ENCODE measurements around the gene RTKN2.
"Not testable (repeated sequence)": the region's sequence is repeated elsewhere in the genome, so short reads cannot be mapped to it uniquely, and the experiment has no call there.

Gene RTKN2

GRCh38 chr10:62259456-62259855, 9.2 kb downstream of the RTKN2 start:
- no peak for DNase-seq

GRCh38 chr10:62258926-62259325, 9.7 kb downstream of the RTKN2 start:
- DNase-seq = no peak

- DNase-seq = no peak
These were observed 14.9 kb downstream of the RTKN2 start for GRCh38 chr10:62253704-62254103.

GRCh38 chr10:62252051-62252450, 16.6 kb downstream of the RTKN2 start:
- no peak for DNase-seq

GRCh38 chr10:62250594-62251198, 17.9 kb downstream of the RTKN2 start:
- no peak for DNase-seq

- no peak for DNase-seq
These were observed 18.7 kb downstream of the RTKN2 start for GRCh38 chr10:62249957-62250356.

GRCh38 chr10:62248465-62248864, 20.2 kb downstream of the RTKN2 start:
- DNase-seq = no peak

GRCh38 chr10:62244785-62245467, 23.7 kb downstream of the RTKN2 start:
- DNase-seq = peak; percentile 52

GRCh38 chr10:62244088-62244487, 24.6 kb downstream of the RTKN2 start:
- DNase-seq = no peak

- no peak for DNase-seq
These were observed 25.0 kb downstream of the RTKN2 start for GRCh38 chr10:62243647-62243997.

- DNase-seq = not testable (repeated sequence)
These were observed 25.5 kb downstream of the RTKN2 start for GRCh38 chr10:62242965-62243646.

GRCh38 chr10:62241521-62241920, 27.1 kb downstream of the RTKN2 start:
- DNase-seq = not testable (repeated sequence)

- DNase-seq = no peak
These were observed 28.6 kb downstream of the RTKN2 start for GRCh38 chr10:62239994-62240393.

GRCh38 chr10:62238880-62239279, 29.8 kb downstream of the RTKN2 start:
- no peak for DNase-seq

- DNase-seq = no peak
These were observed 30.7 kb downstream of the RTKN2 start for GRCh38 chr10:62237966-62238365.

GRCh38 chr10:62237506-62237905, 31.1 kb downstream of the RTKN2 start:
- no peak for DNase-seq

GRCh38 chr10:62234077-62234605, 34.5 kb downstream of the RTKN2 start:
- DNase-seq = no peak

GRCh38 chr10:62233356-62234076, 35.1 kb downstream of the RTKN2 start:
- DNase-seq = no peak

GRCh38 chr10:62231805-62232204, 36.8 kb downstream of the RTKN2 start:
- DNase-seq = no peak

- no peak for DNase-seq
These were observed 37.3 kb downstream of the RTKN2 start for GRCh38 chr10:62231371-62231770.

- no peak for DNase-seq
These were observed 38.1 kb downstream of the RTKN2 start for GRCh38 chr10:62230344-62231121.

GRCh38 chr10:62225362-62225761, 43.3 kb downstream of the RTKN2 start:
- no peak for DNase-seq

- no peak for DNase-seq
These were observed 44.0 kb downstream of the RTKN2 start for GRCh38 chr10:62224606-62225005.

Measured in GDM1 (cell line).